Mesenchymal stem cell (in vitro differentiated cells and primary cell): Measurements from ENCODE around the gene CYTH2.
"Not testable (repeated sequence)": the region's sequence is repeated elsewhere in the genome, so short reads cannot be mapped to it uniquely, and the experiment has no call there.

Source experiments
- DNase-seq: peaks from one replicate; pipeline ENCODE4 v3.0.0-alpha.2; 2013
- H2AFZ ChIP-seq: one replicate; pipeline ENCODE4 v1.6.1; 2013; ENCODE audit warnings: low read depth, mild to moderate bottlenecking, control low read depth, inconsistent platforms, low read length, moderate library complexity
- H2AK5ac ChIP-seq: 2 replicates; pipeline ENCODE4 v1.6.1; 2013; ENCODE audit warnings: low read length, moderate library complexity, mild to moderate bottlenecking, inconsistent platforms; ENCODE audit not compliant: severe bottlenecking
- H2BK120ac ChIP-seq: one replicate; pipeline ENCODE4 v1.6.1; 2013; ENCODE audit warnings: low read depth, mild to moderate bottlenecking, inconsistent platforms, low read length, moderate library complexity
- H2BK12ac ChIP-seq, 2 experiments: one replicate each; pipeline ENCODE4 v1.6.1; 2013; ENCODE audit warnings: inconsistent platforms in 2 of 2, low read length in 2 of 2, mild to moderate bottlenecking in 2 of 2, moderate library complexity in 2 of 2, control low read depth in 1 of 2
- H2BK15ac ChIP-seq: one replicate; pipeline ENCODE4 v1.6.1; 2013; ENCODE audit warnings: mild to moderate bottlenecking, low read depth, inconsistent platforms; ENCODE audit not compliant: poor library complexity, severe bottlenecking
- H2BK5ac ChIP-seq: 2 replicates; pipeline ENCODE4 v1.6.1; 2013; ENCODE audit warnings: low read depth, mild to moderate bottlenecking, low read length, control low read depth, inconsistent platforms; ENCODE audit not compliant: poor library complexity, severe bottlenecking
- H3K14ac ChIP-seq, 2 experiments: one replicate each; pipeline ENCODE4 v1.6.1; 2013; ENCODE audit warnings: inconsistent platforms in 2 of 2, low read length in 2 of 2, control low read depth in 1 of 2, mild to moderate bottlenecking in 1 of 2, moderate library complexity in 1 of 2
- H3K18ac ChIP-seq, 2 experiments: one replicate each; pipeline ENCODE4 v1.6.1; 2013; ENCODE audit warnings: inconsistent platforms in 2 of 2, low read length in 2 of 2, control low read depth in 1 of 2, low read depth in 1 of 2, mild to moderate bottlenecking in 1 of 2
- H3K23ac ChIP-seq, 2 experiments: one replicate each; pipeline ENCODE4 v1.6.1; 2013; ENCODE audit warnings: inconsistent platforms in 2 of 2, low read length in 2 of 2, mild to moderate bottlenecking in 2 of 2, moderate library complexity in 2 of 2, control low read depth in 1 of 2
- H3K27ac ChIP-seq: 2 replicates; pipeline ENCODE4 v1.5.1; 2013; ENCODE audit warnings: mild to moderate bottlenecking, moderate library complexity, low read length, control low read depth, inconsistent platforms; ENCODE audit not compliant: poor library complexity, severe bottlenecking
- H3K27me3 ChIP-seq, 2 experiments: 2 replicates each; pipeline versions ENCODE4 v1.6.1 to v1.7.0; 2013; ENCODE audit warnings: low read length in 2 of 2, mild to moderate bottlenecking in 2 of 2, moderate library complexity in 2 of 2, control low read depth in 1 of 2, inconsistent platforms in 1 of 2; ENCODE audit not compliant: control insufficient read depth in 1 of 2, insufficient read depth in 1 of 2
- H3K36me3 ChIP-seq, 2 experiments: 2 replicates each; pipeline versions ENCODE4 v1.6.1 to v1.7.0; 2013; ENCODE audit warnings: low read length in 2 of 2, control low read depth in 1 of 2, inconsistent platforms in 1 of 2, low read depth in 1 of 2, mild to moderate bottlenecking in 1 of 2; ENCODE audit not compliant: insufficient read depth in 2 of 2, control insufficient read depth in 1 of 2
- H3K4ac ChIP-seq, 2 experiments: one replicate each; pipeline ENCODE4 v1.6.1; 2013; ENCODE audit warnings: inconsistent platforms in 2 of 2, low read length in 2 of 2, mild to moderate bottlenecking in 2 of 2, moderate library complexity in 2 of 2, control low read depth in 1 of 2, low read depth in 1 of 2
- H3K4me1 ChIP-seq: 2 replicates; pipeline ENCODE4 v1.6.1; 2013; ENCODE audit warnings: low read depth, low read length, control low read depth; ENCODE audit not compliant: control insufficient read depth, insufficient read depth
- H3K4me2 ChIP-seq: 2 replicates; pipeline ENCODE4 v1.6.1; 2013; ENCODE audit warnings: low read length, mild to moderate bottlenecking, inconsistent platforms; ENCODE audit not compliant: poor library complexity, severe bottlenecking
- H3K4me3 ChIP-seq, 2 experiments: 2 replicates each; pipeline versions ENCODE4 v1.5.1 to v1.7.0; 2013; ENCODE audit warnings: low read length in 2 of 2, mild to moderate bottlenecking in 2 of 2, control low read depth in 1 of 2, low read depth in 1 of 2; ENCODE audit not compliant: insufficient read depth in 1 of 2
- H3K79me1 ChIP-seq: replicated peaks from 2 replicates; pipeline ENCODE4 v1.6.1; 2013; ENCODE audit warnings: mild to moderate bottlenecking, control low read depth, low read length, inconsistent platforms; ENCODE audit not compliant: poor library complexity, severe bottlenecking
- H3K9ac ChIP-seq: 2 replicates; pipeline ENCODE4 v1.7.0; 2013; ENCODE audit warnings: mild to moderate bottlenecking, low read length, moderate library complexity
- H3K9me3 ChIP-seq: 2 replicates; pipeline ENCODE4 v1.7.0; 2013; ENCODE audit warnings: mild to moderate bottlenecking, low read length; ENCODE audit not compliant: control insufficient read depth
- H4K8ac ChIP-seq: one replicate; pipeline ENCODE4 v1.6.1; 2013; ENCODE audit warnings: inconsistent platforms, mild to moderate bottlenecking, low read length, moderate library complexity
- H4K91ac ChIP-seq: one replicate; pipeline ENCODE4 v1.6.1; 2013; ENCODE audit warnings: mild to moderate bottlenecking, low read length, inconsistent platforms
- WGBS: methylation state at CpG from one replicate; pipeline ENCODE4 v1.1.7; 2013; ENCODE audit warnings: mixed read lengths; 5-methylcytosine and 5-hydroxymethylcytosine counted together

CYTH2 gene

GRCh38 chr19:48518207-48518606, 49.0 kb downstream of the CYTH2 start:
- 88% methylated on average over 2 of the region's 3 CpGs for WGBS
- Histone ChIP-seq H3K4me3 (no peak overlapping the region), H2AFZ (no peak overlapping the region), H3K9ac (no peak overlapping the region), H3K4me2 (no peak overlapping the region), H3K9me3 (no peaks in the 10 kb centered on the region), H2BK120ac (no peak overlapping the region), H4K8ac (no peak overlapping the region), H3K14ac (no peak overlapping the region), H3K23ac (no peak overlapping the region), H3K36me3 (no peaks in the 10 kb centered on the region), H3K27ac (no peak overlapping the region), H3K79me1 (no peaks in the 10 kb centered on the region), H3K27me3 (peaks cover 8 to 14% of the 10 kb centered on the region in 2 experiments), H2AK5ac (no peak overlapping the region), H2BK12ac (no peak overlapping the region), H4K91ac (no peak overlapping the region), H2BK5ac (no peak overlapping the region), H3K4me1 (peaks cover 8% of the 10 kb centered on the region), H3K4ac (no peak overlapping the region), H3K18ac (no peak overlapping the region), H2BK15ac (no peak overlapping the region)
- no peak for DNase-seq

GRCh38 chr19:48519426-48519825, 50.3 kb downstream of the CYTH2 start:
- H3K4ac ChIP-seq, H3K4me3 ChIP-seq, H3K4me2 ChIP-seq, H3K18ac ChIP-seq, H3K4me1 ChIP-seq, H3K79me1 ChIP-seq, H2BK12ac ChIP-seq, H2BK120ac ChIP-seq, DNase-seq, H3K14ac ChIP-seq, H3K9ac ChIP-seq, H2AFZ ChIP-seq, H4K91ac ChIP-seq, H3K23ac ChIP-seq, H2BK5ac ChIP-seq, H3K27me3 ChIP-seq, H3K36me3 ChIP-seq, H4K8ac ChIP-seq, H2BK15ac ChIP-seq, H3K9me3 ChIP-seq, H3K27ac ChIP-seq, H2AK5ac ChIP-seq: not testable (repeated sequence)
- WGBS, result 72% methylated on average over 4 of the region's 4 CpGs

GRCh38 chr19:48520134-48520533, 51.0 kb downstream of the CYTH2 start:
- Histone ChIP-seq H3K36me3 (no peaks in the 10 kb centered on the region), H2AK5ac (no peak overlapping the region), H3K79me1 (no peaks in the 10 kb centered on the region), H2BK12ac (no peak overlapping the region), H3K23ac (no peak overlapping the region), H3K4me2 (no peak overlapping the region), H3K27me3 (peaks cover 7 to 8% of the 10 kb centered on the region in 2 experiments), H3K14ac (no peak overlapping the region), H4K91ac (no peak overlapping the region), H3K27ac (no peak overlapping the region), H2BK5ac (no peak overlapping the region), H3K4ac (no peak overlapping the region), H3K4me1 (peaks cover 2% of the 10 kb centered on the region), H3K9me3 (peaks cover 8% of the 10 kb centered on the region), H2AFZ (no peak overlapping the region), H3K9ac (no peak overlapping the region), H2BK120ac (no peak overlapping the region), H3K4me3 (no peak overlapping the region), H4K8ac (no peak overlapping the region), H3K18ac (no peak overlapping the region), H2BK15ac (no peak overlapping the region)
- DNase-seq, result no peak
- 100% methylated on average over 1 of the region's 4 CpGs for WGBS

- peaks cover 16% of the 10 kb centered on the region for H3K9me3 ChIP-seq
- H2BK5ac ChIP-seq, result no peak overlapping the region
- H2BK12ac ChIP-seq, result no peak overlapping the region
- H3K9ac ChIP-seq, result no peak overlapping the region
- no peaks in the 10 kb centered on the region for H3K4me1 ChIP-seq
- H3K18ac ChIP-seq, result no peak overlapping the region
- no peak overlapping the region for H2BK120ac ChIP-seq
- DNase-seq, result no peak
- H3K27me3 ChIP-seq, result no peaks in the 10 kb centered on the region
- H3K79me1 ChIP-seq, result no peaks in the 10 kb centered on the region
- H3K14ac ChIP-seq, result no peak overlapping the region
- no peak overlapping the region for H3K27ac ChIP-seq
- no peak overlapping the region for H2BK15ac ChIP-seq
- no peak overlapping the region for H2AK5ac ChIP-seq
- H3K36me3 ChIP-seq, result no peaks in the 10 kb centered on the region
- H3K23ac ChIP-seq, result no peak overlapping the region
- H3K4me3 ChIP-seq, result no peak overlapping the region
- H3K4ac ChIP-seq, result no peak overlapping the region
- no peak overlapping the region for H2AFZ ChIP-seq
- no peak overlapping the region for H3K4me2 ChIP-seq
- 87% methylated on average over 2 of the region's 2 CpGs for WGBS
- H4K91ac ChIP-seq, result no peak overlapping the region
- H4K8ac ChIP-seq, result no peak overlapping the region
Measured at GRCh38 chr19:48524221-48524620, 55.1 kb downstream of the CYTH2 start.
